Astrocyte (in vitro differentiated cells and primary cell): ENCODE results near the gene PKNOX2. TPM values are rescaled to one million over a fixed set of nuclear protein-coding genes. Genes with fewer than 3 reads are reported as not detected.

ENCODE experiments used
- DNase-seq: peaks from one replicate; pipeline ENCODE4 v3.0.0-alpha.2; 2010; ENCODE audit warnings: low read depth
- FAIRE-seq: peaks from 2 replicates; lab custom pipeline; 2011; peaks lifted over from hg19 to GRCh38; lab: Jason Lieb, UNC
- H2AFZ ChIP-seq: 2 replicates; pipeline ENCODE4 v1.6.0; 2012; ENCODE audit warnings: low read depth, low read length, inconsistent platforms
- H3K27ac ChIP-seq: 2 replicates; pipeline ENCODE4 v1.5.1; 2011; ENCODE audit warnings: low read depth, low read length, inconsistent platforms
- H3K27me3 ChIP-seq: 2 replicates; pipeline ENCODE4 v1.6.0; 2011; ENCODE audit warnings: low read length, inconsistent platforms; ENCODE audit not compliant: insufficient read depth
- H3K36me3 ChIP-seq: 2 replicates; pipeline ENCODE4 v1.5.1; 2011; ENCODE audit warnings: low read length, inconsistent platforms; ENCODE audit not compliant: insufficient read depth
- H3K4me1 ChIP-seq: 2 replicates; pipeline ENCODE4 v1.5.1; 2011; ENCODE audit warnings: low read length, inconsistent platforms; ENCODE audit not compliant: insufficient read depth
- H3K4me2 ChIP-seq: 2 replicates; pipeline ENCODE4 v1.6.0; 2012; ENCODE audit warnings: low read length, inconsistent platforms
- H3K4me3 ChIP-seq: 2 replicates; pipeline ENCODE4 v1.5.1; 2011; ENCODE audit warnings: low read depth, mild to moderate bottlenecking, low read length, inconsistent platforms; ENCODE audit not compliant: insufficient read depth
- H3K79me2 ChIP-seq: 2 replicates; pipeline ENCODE4 v1.6.0; 2012; ENCODE audit warnings: mild to moderate bottlenecking, low read length, inconsistent platforms; ENCODE audit not compliant: insufficient read depth
- H3K9ac ChIP-seq: 2 replicates; pipeline ENCODE4 v1.6.0; 2012; ENCODE audit warnings: mild to moderate bottlenecking, low read length, inconsistent platforms
- H3K9me3 ChIP-seq: 2 replicates; pipeline ENCODE4 v1.5.1; 2012; ENCODE audit warnings: low read depth, mild to moderate bottlenecking, low read length, inconsistent platforms; ENCODE audit not compliant: insufficient read depth
- H4K20me1 ChIP-seq: 2 replicates; pipeline ENCODE4 v1.6.0; 2012; ENCODE audit warnings: low read length, inconsistent platforms; ENCODE audit not compliant: insufficient read depth
- H3K27ac Mint-ChIP-seq: one replicate; pipeline ENCODE4 v1.8.0; 2021; ENCODE audit warnings: mild to moderate bottlenecking, mixed read lengths; ENCODE audit not compliant: unreplicated experiment
- H3K27me3 Mint-ChIP-seq: one replicate; pipeline ENCODE4 v1.8.0; 2021; ENCODE audit warnings: low read depth, mixed read lengths; ENCODE audit not compliant: unreplicated experiment
- H3K36me3 Mint-ChIP-seq: one replicate; pipeline ENCODE4 v1.8.0; 2021; ENCODE audit warnings: low read depth, mixed read lengths; ENCODE audit not compliant: unreplicated experiment
- H3K4me1 Mint-ChIP-seq: one replicate; pipeline ENCODE4 v1.8.0; 2021; ENCODE audit warnings: low read depth, mixed read lengths; ENCODE audit not compliant: unreplicated experiment
- H3K4me3 Mint-ChIP-seq: one replicate; pipeline ENCODE4 v1.8.0; 2021; ENCODE audit warnings: mild to moderate bottlenecking, moderate library complexity, mixed read lengths; ENCODE audit not compliant: unreplicated experiment
- H3K9me3 Mint-ChIP-seq: one replicate; pipeline ENCODE4 v1.8.0; 2021; ENCODE audit warnings: mild to moderate bottlenecking, mixed read lengths; ENCODE audit not compliant: unreplicated experiment
- CTCF ChIP-seq: IDR thresholded peaks from 2 replicates; pipeline ENCODE4 v1.5.1; 2011; ENCODE audit warnings: low read depth, mild to moderate bottlenecking, inconsistent platforms, low read length, moderate library complexity; ENCODE audit not compliant: insufficient read depth
- EZH2 ChIP-seq: IDR thresholded peaks from 2 replicates; pipeline ENCODE4 v1.6.1; 2012; ENCODE audit warnings: mild to moderate bottlenecking, low read length, inconsistent platforms; ENCODE audit not compliant: insufficient read depth
- total RNA-seq: library from RNA; stranded (reverse); gene quantifications from 2 replicates; pipeline ENCODE4 v1.2.1, GENCODE V29; 2021

Gene PKNOX2
- total RNA-seq, 1 donor from 2014 or later: 53.4 TPM

GRCh38 chr11:125236072-125236825 is 71.7 kb downstream of the PKNOX2 start:
- no peak for DNase-seq

GRCh38 chr11:125239585-125240560 is 75.3 kb downstream of the PKNOX2 start:
- no peaks in the 10 kb centered on the region for H3K27me3 Mint-ChIP-seq
- Histone ChIP-seq H3K9ac (no peak overlapping the region), H3K27ac (no peak overlapping the region), H3K9me3 (no peaks in the 10 kb centered on the region), H3K36me3 (no peaks in the 10 kb centered on the region), H3K27me3 (no peaks in the 10 kb centered on the region), H4K20me1 (peaks cover 4% of the 10 kb centered on the region), H3K4me2 (no peak overlapping the region), H2AFZ (no peak overlapping the region), H3K79me2 (no peaks in the 10 kb centered on the region), H3K4me1 (no peaks in the 10 kb centered on the region), H3K4me3 (no peak overlapping the region)
- DNase-seq (no peak), FAIRE-seq (no peak)
- no peak overlapping the region for H3K27ac Mint-ChIP-seq
- TF ChIP-seq CTCF: no peak
- no peak for TF ChIP-seq EZH2
- H3K4me1 Mint-ChIP-seq: peaks cover 22% of the 10 kb centered on the region
- H3K4me3 Mint-ChIP-seq: no peak overlapping the region
- peaks cover 66% of the 10 kb centered on the region for H3K36me3 Mint-ChIP-seq
- peaks cover 6% of the 10 kb centered on the region for H3K9me3 Mint-ChIP-seq

More at GRCh38 chr11:125236072-125236825, 71.7 kb downstream of the PKNOX2 start:
- Histone ChIP-seq H4K20me1 (peaks cover 19% of the 10 kb centered on the region), H3K79me2 (peaks cover 3% of the 10 kb centered on the region), H3K27ac (no peak overlapping the region), H2AFZ (no peak overlapping the region), H3K4me1 (no peaks in the 10 kb centered on the region), H3K4me2 (no peak overlapping the region), H3K9ac (no peak overlapping the region), H3K36me3 (no peaks in the 10 kb centered on the region), H3K27me3 (no peaks in the 10 kb centered on the region), H3K4me3 (no peak overlapping the region), H3K9me3 (no peaks in the 10 kb centered on the region)
- H3K9me3 Mint-ChIP-seq: peaks cover 4% of the 10 kb centered on the region
- no peak overlapping the region for H3K27ac Mint-ChIP-seq
- TF ChIP-seq EZH2 (no peak), CTCF (no peak)
- peaks cover 22% of the 10 kb centered on the region for H3K4me1 Mint-ChIP-seq
- H3K36me3 Mint-ChIP-seq: peaks cover 65% of the 10 kb centered on the region
- H3K27me3 Mint-ChIP-seq: no peaks in the 10 kb centered on the region
- H3K4me3 Mint-ChIP-seq: no peak overlapping the region
- FAIRE-seq: no peak
